Measurements from ENCODE around the gene EPB42.
A peak's percentile ranks its signal among the peaks of the same experiment; 100 is the strongest.
"Not testable (repeated sequence)": the region's sequence is repeated elsewhere in the genome, so short reads cannot be mapped to it uniquely, and the experiment has no call there.

EPB42 gene

DNA sequence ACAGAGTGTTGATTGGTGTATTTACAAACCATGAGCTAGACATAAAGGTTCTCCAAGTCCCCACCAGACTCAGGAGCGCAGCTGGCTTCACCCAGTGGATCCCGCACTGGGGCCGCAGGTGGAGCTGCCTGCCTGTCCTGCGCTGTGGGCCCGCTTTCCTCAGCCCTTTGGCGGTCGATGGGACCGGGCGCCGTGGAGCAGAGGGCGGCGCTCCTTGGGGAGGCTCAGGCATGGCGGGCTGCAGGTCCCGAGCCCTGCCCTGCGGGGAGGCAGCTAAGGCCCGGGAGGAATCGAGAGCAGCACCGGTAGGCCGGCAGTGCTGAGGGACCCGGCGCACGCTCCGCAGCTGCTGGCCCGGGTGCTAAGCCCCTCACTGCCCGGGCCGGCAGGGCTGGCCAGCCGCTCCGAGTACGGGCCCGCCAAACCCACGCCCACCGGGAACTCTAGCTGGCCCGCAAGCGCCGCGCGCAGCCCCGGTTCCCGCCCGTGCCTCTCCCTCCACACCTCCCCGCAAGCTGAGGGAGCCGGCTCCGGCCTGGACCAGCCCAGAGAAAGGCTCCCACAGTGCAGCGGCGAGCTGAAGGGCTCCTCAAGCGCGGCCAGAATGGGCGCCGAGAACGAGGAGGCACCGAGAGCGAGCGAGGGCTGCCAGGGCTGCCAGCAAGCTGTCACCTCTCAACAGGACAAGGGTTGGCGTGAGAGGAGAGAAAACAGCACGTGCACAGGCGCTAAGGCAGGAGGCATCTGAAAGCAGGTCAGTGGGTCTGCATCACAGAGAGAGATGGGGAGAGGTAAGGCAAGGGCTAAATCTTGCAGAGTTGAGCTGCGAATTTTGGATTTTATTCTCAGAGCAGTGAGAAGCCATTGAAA is 5.9 kb upstream of the EPB42 start:
- H3K4me3 Mint-ChIP-seq: no peak overlapping the region

DNA sequence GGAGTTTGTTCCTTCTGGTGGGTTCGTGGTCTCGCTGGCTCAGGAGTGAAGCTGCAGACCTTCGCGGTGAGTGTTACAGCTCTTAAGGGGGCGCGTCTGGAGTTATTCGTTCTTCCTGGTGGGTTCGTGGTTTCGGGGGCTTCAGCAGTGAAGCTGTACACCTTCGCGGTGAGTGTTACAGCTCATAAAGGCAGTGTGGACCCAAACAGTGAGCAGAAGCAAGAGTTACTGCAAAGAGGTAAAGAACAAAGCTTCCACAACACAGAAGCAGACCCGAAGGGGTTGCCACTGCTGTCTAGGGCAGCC is 5.1 kb upstream of the EPB42 start:
- H3K4me1 Mint-ChIP-seq (ENCODE audit: low read depth); H3K9me3 Mint-ChIP-seq; H3K27me3 Mint-ChIP-seq; H3K4me3 Mint-ChIP-seq; H3K36me3 Mint-ChIP-seq (ENCODE audit: low read depth): not testable (repeated sequence)
- peak overlapping the region; percentile 14 for H3K27ac Mint-ChIP-seq

More for the DNA sequence above, 5.9 kb upstream of the EPB42 start:
- no peaks in the 10 kb centered on the region for H3K9me3 Mint-ChIP-seq
- peaks cover 5% of the 10 kb centered on the region for H3K27me3 Mint-ChIP-seq
- H3K4me1 Mint-ChIP-seq (ENCODE audit: low read depth): peaks cover 7% of the 10 kb centered on the region
- H3K36me3 Mint-ChIP-seq (ENCODE audit: low read depth): no peaks in the 10 kb centered on the region
- H3K27ac Mint-ChIP-seq: no peak overlapping the region

DNA sequence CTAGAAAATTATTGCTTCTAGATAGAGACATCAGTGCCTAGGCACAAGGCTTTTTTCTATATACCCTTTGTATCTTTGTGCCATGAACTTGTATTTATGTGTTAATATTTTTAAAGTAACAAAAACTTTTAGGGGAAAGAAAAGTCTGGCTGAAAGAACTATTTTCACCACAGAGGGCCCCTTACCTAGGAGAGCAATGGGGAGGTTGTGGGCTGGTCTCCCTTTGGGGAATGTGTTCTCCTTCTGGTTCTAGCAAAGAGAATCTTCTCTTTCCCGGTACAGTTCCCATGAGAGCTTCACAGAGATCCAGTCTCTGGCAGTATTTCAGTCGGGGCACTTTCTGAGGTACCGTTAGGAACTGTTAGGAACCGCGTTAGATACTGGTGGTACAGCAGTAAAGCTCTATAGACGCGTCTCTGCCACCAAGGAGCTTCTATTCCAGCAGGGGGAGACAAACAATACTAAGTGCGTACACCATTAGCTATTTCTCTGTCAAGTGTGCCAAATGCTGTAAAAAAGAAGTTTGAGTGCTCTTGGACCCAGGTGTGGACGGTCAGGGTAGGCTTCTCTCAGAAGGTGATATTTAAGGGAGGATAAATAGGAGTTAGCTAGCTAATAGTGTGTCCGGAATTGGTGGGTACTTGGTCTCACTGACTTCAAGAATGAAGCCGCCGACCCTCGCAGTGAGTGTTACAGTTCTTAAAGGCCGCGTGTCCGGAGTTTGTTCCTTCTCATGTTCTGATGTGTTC is 4.6 kb upstream of the EPB42 start:
- Mint-ChIP-seq H3K27me3 (peaks cover 5% of the 10 kb centered on the region), H3K27ac (peak overlapping the region; percentile 14), H3K36me3 (ENCODE audit: low read depth) (no peaks in the 10 kb centered on the region), H3K9me3 (no peaks in the 10 kb centered on the region), H3K4me1 (ENCODE audit: low read depth) (peaks cover 7% of the 10 kb centered on the region), H3K4me3 (no peak overlapping the region)

DNA sequence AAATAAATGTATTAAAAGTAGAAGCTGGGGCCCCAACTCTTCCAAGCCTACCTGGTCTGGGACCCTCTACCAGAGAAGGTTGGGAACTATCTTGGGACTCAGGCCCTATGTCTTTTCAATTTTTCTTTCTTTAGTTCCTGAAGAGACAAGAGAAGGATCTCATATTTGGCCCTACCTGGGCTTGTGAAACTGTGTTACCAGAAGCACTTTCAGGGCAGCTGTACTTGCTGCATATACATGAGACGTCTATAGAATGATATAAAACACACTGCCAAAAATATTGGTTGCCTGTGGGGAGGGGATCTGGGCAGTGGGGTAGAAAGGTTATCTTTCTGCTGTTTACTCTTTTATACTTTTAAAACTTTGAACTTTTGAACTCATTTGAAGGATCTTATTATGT is 604 bp upstream of the EPB42 start:
- Mint-ChIP-seq H3K27me3 (peaks cover 5% of the 10 kb centered on the region), H3K36me3 (ENCODE audit: low read depth) (no peaks in the 10 kb centered on the region), H3K4me3 (no peak overlapping the region), H3K27ac (no peak overlapping the region), H3K9me3 (no peaks in the 10 kb centered on the region), H3K4me1 (ENCODE audit: low read depth) (peaks cover 7% of the 10 kb centered on the region)

DNA sequence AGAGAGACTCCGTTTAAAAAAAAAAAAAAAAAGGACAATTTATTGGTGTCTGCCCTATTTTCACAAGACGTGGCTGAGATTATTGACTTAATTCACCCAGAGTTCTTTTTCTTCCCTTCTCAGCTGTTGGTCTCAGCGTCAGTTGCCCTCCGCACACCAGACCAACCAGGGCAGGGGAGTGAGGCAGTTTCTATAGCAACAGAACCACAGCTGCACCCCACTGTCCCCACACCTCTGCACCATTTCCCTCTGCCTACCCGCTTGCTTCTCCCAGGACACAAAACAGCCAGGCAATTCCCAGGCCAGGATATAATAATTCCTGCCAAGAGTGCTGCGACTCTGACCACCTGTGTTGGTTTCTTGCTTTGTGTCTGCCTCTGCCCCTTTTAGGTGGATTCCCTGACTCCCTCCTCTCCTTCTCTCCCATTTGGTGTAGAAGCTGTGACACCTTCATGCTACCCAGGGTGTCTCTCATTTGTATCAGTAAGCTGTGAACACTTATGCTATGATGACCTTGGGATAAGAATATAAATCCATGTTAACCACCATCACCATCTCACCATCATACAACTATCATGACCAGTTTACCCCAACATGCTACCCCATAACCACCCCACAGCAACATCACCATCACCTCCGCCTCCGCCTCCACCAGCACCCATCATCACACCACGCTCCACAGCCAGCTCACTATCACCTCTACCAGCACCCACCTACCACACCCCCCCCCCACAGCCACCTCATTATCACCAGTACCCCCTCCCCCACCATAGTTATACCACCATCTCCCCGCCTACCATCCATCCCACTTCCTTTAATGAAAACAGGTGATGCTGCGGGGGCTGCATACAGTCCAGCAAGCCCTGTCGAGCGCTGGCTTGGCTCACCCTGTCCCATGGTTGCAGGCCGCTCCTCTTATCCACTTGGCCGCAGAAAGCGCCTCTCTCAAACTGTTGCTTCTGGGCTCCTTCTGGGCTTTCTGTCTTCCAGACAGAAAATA is 589 bp downstream of the EPB42 start:
- H3K4me1 Mint-ChIP-seq (ENCODE audit: low read depth): no peaks in the 10 kb centered on the region
- H3K9me3 Mint-ChIP-seq: no peaks in the 10 kb centered on the region
- no peaks in the 10 kb centered on the region for H3K36me3 Mint-ChIP-seq (ENCODE audit: low read depth)
- H3K27me3 Mint-ChIP-seq: no peaks in the 10 kb centered on the region
- H3K27ac Mint-ChIP-seq: no peak overlapping the region
- no peak overlapping the region for H3K4me3 Mint-ChIP-seq

DNA sequence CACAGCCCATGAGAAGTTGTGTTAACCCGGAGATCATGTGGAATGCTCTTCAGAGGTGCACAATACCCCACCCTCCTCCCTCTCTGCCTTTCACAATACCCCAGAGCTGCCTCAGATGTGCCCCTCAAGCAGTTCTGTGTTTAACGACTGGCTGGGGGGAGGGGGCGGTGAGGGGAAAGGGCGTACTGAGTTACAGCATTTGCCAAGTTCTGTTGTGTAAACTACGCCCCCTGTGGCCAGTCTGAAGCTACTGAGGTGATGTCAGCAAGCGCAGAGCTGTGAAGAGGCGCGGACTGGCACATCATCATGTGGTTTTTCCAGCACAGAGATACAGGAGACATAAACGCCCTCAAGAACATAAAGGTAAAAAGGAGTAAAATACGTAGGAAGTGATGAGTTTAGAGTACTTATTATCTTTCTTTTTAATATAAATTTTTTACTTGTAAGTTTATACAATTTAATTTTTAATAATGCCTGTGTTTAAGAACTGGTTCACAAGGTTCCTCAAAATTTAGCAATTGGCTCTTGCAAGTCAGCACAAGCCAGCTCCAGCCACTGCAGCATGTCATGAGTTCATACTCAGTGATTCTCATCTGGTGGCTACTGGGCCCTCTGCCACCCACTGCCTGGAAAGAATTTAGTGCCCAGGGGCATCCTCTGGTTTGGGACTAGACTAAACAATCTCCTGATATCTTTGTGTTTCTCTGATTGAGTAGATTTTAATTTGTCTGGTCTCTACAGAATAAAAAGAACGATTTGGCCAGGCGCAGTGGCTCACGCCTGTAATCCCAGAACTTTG is 1.7 kb downstream of the EPB42 start:
- H3K4me1 Mint-ChIP-seq (ENCODE audit: low read depth): no peaks in the 10 kb centered on the region
- H3K36me3 Mint-ChIP-seq (ENCODE audit: low read depth): no peaks in the 10 kb centered on the region
- H3K4me3 Mint-ChIP-seq: no peak overlapping the region
- no peaks in the 10 kb centered on the region for H3K27me3 Mint-ChIP-seq
- no peak overlapping the region for H3K27ac Mint-ChIP-seq
- no peaks in the 10 kb centered on the region for H3K9me3 Mint-ChIP-seq

DNA sequence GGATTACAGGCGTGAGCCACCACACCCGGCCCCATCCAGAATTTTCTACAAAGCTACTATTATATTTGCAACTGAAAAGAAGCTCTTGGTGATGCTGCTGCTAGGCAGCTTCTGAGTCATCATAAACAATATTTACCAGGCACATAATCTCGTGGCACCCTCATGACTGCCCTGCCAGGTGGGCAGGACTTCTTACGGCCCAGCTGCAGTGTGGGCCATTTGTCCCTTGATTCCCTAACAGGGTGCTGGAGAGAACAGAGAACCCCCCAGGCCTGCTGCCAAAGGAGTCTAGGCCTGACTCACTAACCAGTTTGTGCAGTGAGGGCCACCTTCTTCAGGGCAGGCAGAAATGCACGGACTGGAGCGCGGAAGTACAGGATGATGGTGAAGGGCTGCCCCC is 4.9 kb downstream of the EPB42 start:
- H3K9me3 Mint-ChIP-seq: no peaks in the 10 kb centered on the region
- H3K4me1 Mint-ChIP-seq (ENCODE audit: low read depth): no peaks in the 10 kb centered on the region
- no peak overlapping the region for H3K27ac Mint-ChIP-seq
- no peaks in the 10 kb centered on the region for H3K27me3 Mint-ChIP-seq
- H3K36me3 Mint-ChIP-seq (ENCODE audit: low read depth): no peaks in the 10 kb centered on the region
- no peak overlapping the region for H3K4me3 Mint-ChIP-seq

DNA sequence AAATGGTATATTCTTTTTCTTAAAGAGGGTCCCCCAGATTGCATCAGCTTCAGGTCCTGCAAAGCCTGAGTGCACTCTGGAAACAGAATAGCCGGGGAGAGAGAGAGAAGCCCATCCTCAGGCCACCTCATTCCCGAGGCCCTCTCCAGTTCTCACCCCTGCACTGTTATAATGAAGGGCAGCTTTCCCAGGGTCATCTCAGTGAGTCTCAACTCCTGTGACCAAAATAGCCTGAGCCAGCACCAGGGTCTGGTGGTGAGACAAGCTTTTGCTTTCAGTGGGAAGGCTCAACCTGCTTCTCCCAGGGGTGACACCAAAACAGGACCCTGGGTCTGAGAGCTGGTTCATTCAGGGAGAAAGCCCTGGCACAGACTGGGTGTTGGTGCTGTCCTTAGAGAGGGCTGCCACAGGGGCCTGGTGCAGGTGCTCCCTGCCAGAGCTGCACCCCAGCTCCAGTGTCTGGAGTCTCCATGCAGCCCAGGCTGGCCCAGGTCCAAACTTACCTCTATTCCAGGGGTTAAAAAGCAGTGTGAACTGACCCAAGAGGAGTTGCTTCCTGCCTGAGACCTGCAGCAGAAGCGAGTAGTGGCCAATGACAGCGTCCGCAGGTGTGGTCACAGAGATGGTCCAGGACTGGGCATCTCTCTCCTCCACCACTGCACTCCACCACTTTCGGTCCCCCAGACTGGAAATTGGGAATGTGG is 6.1 kb downstream of the EPB42 start:
- Mint-ChIP-seq H3K36me3 (ENCODE audit: low read depth) (no peaks in the 10 kb centered on the region), H3K27me3 (peaks cover under 1% of the 10 kb centered on the region), H3K4me3 (no peak overlapping the region), H3K27ac (no peak overlapping the region), H3K4me1 (ENCODE audit: low read depth) (no peaks in the 10 kb centered on the region), H3K9me3 (no peaks in the 10 kb centered on the region)

DNA sequence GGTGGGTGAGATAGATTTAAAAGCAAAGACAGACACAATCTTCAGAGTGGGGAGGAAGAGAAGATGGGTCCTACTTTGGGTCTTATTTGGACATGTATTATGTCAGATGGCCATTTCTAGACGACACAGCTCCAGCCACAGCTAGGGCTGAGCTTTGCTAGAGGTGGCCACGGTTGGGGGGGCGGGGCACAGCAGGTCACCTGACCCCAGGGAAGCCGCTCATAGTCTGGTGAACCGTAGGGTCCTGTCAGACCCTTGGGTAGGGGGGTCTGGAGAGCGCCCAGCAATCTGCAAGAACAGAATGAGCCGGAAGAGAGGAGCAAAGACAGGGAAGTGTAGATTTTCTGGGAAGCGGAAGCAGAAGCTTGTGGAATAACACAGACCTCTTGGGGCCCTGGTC is 6.6 kb downstream of the EPB42 start:
- no peak overlapping the region for H3K4me3 Mint-ChIP-seq
- no peaks in the 10 kb centered on the region for H3K36me3 Mint-ChIP-seq (ENCODE audit: low read depth)
- no peak overlapping the region for H3K27ac Mint-ChIP-seq
- H3K4me1 Mint-ChIP-seq (ENCODE audit: low read depth): no peaks in the 10 kb centered on the region
- no peaks in the 10 kb centered on the region for H3K9me3 Mint-ChIP-seq
- H3K27me3 Mint-ChIP-seq: peaks cover 4% of the 10 kb centered on the region

DNA sequence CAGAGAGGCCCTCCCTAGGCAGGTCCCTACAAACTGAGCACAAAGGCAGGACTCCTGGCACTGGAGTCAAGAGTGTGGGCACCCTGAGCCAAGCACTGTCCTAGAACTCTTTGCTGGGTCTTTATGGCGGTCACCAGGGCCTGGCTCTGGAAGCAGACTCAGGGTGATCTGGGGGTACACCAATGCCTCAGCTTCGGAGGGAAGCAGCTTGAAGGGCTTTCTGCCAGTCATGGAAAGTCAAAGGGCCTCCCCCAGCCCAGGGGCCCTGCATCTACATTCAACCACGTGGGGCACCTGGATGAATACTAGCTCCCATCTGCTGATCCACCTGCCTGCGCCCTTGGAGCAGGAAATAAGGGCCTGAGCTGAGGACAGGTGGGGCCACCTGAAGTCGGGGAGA is 7.4 kb downstream of the EPB42 start:
- Mint-ChIP-seq H3K27me3 (peaks cover 4% of the 10 kb centered on the region), H3K4me1 (ENCODE audit: low read depth) (no peaks in the 10 kb centered on the region), H3K36me3 (ENCODE audit: low read depth) (no peaks in the 10 kb centered on the region), H3K9me3 (no peaks in the 10 kb centered on the region), H3K27ac (no peak overlapping the region), H3K4me3 (no peak overlapping the region)

DNA sequence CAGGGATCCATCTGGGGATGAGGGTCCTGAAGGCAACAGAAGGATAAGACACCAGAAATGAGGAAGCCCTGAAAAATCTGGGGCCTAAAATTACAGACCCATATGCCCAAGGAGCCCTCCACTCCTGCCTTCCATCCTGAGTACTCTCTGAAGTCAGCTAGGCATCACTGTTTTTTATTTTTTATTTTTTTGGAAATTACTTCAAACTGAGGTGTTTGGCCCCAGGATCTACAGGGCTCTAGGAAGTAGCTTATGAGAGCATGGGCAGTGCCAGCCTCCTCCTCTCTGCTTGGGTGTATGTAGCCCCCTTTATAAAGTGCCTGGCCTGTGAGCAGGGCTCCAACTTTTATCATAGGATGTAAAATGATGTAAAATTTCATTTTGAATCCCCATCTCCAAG is 7.9 kb downstream of the EPB42 start:
- Mint-ChIP-seq H3K27me3 (peaks cover 4% of the 10 kb centered on the region), H3K9me3 (no peaks in the 10 kb centered on the region), H3K4me1 (ENCODE audit: low read depth) (no peaks in the 10 kb centered on the region), H3K36me3 (ENCODE audit: low read depth) (no peaks in the 10 kb centered on the region), H3K4me3 (no peak overlapping the region), H3K27ac (no peak overlapping the region)

DNA sequence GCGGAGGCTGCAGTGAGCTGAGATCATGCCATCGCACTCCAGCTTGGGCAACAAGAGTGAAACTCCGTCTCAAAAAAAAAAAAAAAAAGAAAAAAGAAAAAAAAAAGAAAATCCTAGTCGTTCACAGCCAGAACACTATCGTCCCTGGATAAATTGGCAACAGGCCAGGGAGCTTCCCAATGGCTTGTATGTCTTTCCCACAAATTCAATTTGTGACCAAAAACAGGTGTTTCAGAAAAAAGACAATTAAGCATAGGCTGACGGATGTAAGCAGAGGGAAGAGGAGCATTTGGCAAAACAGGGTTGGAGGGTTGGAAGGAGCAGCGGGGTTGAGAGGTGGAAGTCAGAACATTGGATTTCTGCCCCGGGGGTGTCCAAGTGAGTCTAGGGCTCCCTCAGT is 8.5 kb downstream of the EPB42 start:
- Mint-ChIP-seq H3K4me1 (ENCODE audit: low read depth) (no peaks in the 10 kb centered on the region), H3K36me3 (ENCODE audit: low read depth) (no peaks in the 10 kb centered on the region), H3K27me3 (peaks cover 4% of the 10 kb centered on the region), H3K27ac (no peak overlapping the region), H3K4me3 (no peak overlapping the region), H3K9me3 (no peaks in the 10 kb centered on the region)

DNA sequence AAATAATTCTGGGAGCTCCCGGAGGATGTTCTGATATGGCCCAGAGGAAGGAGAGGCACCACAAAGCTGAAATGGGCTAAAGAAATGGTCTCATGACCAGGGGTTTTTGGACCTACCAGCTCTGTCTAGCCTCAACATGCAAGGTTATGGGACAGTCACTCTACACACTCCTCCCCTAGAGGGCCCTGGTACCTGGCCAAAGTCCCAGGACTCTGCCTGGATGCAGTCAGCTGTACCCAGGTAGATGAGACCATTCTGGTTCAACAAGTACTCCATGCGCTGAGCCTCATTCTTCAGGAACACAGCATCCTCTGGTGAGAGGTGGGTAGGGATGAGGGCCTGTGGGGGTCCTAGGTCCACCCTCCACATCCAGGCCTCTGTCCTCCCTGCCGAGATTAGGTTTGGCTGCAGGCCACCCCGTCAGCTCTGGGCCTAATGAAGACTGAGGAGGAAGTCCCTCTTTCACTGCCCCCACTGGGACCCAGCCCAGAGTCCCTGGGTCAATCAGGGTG is 9.5 kb downstream of the EPB42 start:
- Mint-ChIP-seq H3K36me3 (ENCODE audit: low read depth) (no peaks in the 10 kb centered on the region), H3K4me1 (ENCODE audit: low read depth) (no peaks in the 10 kb centered on the region), H3K9me3 (no peaks in the 10 kb centered on the region), H3K27ac (no peak overlapping the region), H3K4me3 (no peak overlapping the region), H3K27me3 (peaks cover 4% of the 10 kb centered on the region)

DNA sequence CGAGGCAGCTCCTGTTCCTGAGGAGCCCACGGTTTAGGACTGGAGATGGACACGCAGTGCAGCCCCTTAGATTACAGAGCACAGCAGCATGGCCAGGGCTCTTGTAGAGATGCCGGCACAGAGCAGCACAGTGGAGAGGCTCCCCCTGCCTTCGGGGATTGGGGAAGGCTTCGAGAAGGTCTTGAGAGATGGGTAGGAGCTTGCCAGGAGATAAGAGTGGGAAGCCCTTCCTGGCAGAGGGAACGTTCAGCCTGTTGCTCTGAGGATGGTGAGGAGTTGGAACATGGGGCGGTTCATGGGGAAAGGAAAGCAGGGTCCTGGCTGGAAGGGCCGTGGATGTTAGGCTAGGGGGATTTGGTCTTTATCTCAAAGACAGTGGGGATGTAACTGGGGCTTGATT is 10.0 kb downstream of the EPB42 start:
- H3K9me3 Mint-ChIP-seq: no peaks in the 10 kb centered on the region
- no peaks in the 10 kb centered on the region for H3K4me1 Mint-ChIP-seq (ENCODE audit: low read depth)
- H3K27ac Mint-ChIP-seq: no peak overlapping the region
- peaks cover 4% of the 10 kb centered on the region for H3K27me3 Mint-ChIP-seq
- no peak overlapping the region for H3K4me3 Mint-ChIP-seq
- no peaks in the 10 kb centered on the region for H3K36me3 Mint-ChIP-seq (ENCODE audit: low read depth)
